Activated B cell treated with CpG ODN at 0.5 μM for 24 hours (primary cell): ENCODE data around the gene GRID2IP. TPM values are rescaled to one million over a fixed set of nuclear protein-coding genes. Genes with fewer than 3 reads are reported as not detected.

Source experiments
- ATAC-seq: fragments of 200-7000 bp; cut with Tn5 transposase; one replicate; pipeline ENCODE4 v1.10.0; 2021; ENCODE audit warnings: low read depth, mild to moderate bottlenecking, moderate library complexity
- CTCF ChIA-PET: fragments of 350-600 bp; sonication (Branson Sonifier 250); formaldehyde crosslinking; loops from one replicate; lab custom pipeline; 2021; ENCODE audit warnings: antibody characterized with exemption; lab: Charles Lee
- POLR2A ChIA-PET: fragments of 350-600 bp; sonication (Branson Sonifier 250); formaldehyde crosslinking; loops from one replicate; lab custom pipeline; 2021; ENCODE audit warnings: antibody characterized with exemption; lab: Charles Lee
- DNase-seq: peaks from one replicate; pipeline ENCODE4 v3.0.0; 2022
- H3K27ac Mint-ChIP-seq: one replicate; pipeline ENCODE4 v1.8.0; 2020; ENCODE audit warnings: mixed read lengths
- H3K27me3 Mint-ChIP-seq: one replicate; pipeline ENCODE4 v1.8.0; 2021; ENCODE audit warnings: mixed read lengths
- H3K36me3 Mint-ChIP-seq: one replicate; pipeline ENCODE4 v1.8.0; 2021; ENCODE audit warnings: low read depth, mixed read lengths
- H3K4me1 Mint-ChIP-seq: one replicate; pipeline ENCODE4 v1.8.0; 2021; ENCODE audit warnings: mixed read lengths
- H3K4me3 Mint-ChIP-seq: one replicate; pipeline ENCODE4 v1.8.0; 2020; ENCODE audit warnings: mild to moderate bottlenecking, mixed read lengths
- H3K9me3 Mint-ChIP-seq: one replicate; pipeline ENCODE4 v1.8.0; 2020; ENCODE audit warnings: mixed read lengths
- intact Hi-C: fragments of 100-400 bp; cut with micrococcal nuclease; formaldehyde crosslinking; loops from one replicate; pipeline ENCODE4 v1.15.1; 2024
- total RNA-seq: library from RNA; stranded (reverse); gene quantifications from 2 replicates; pipeline ENCODE4 v1.2.3, GENCODE V29; 2022
- TF ChIP-seq, protein P1 (sequence below): fragments of 200-600 bp; IDR thresholded peaks from one replicate; pipeline ENCODE4 v1.8.0; 2022; ENCODE audit warnings: antibody characterized with exemption, mild to moderate bottlenecking

GRID2IP gene
- total RNA-seq, 1 donor from 2014 or later: 1.3 TPM

DNA sequence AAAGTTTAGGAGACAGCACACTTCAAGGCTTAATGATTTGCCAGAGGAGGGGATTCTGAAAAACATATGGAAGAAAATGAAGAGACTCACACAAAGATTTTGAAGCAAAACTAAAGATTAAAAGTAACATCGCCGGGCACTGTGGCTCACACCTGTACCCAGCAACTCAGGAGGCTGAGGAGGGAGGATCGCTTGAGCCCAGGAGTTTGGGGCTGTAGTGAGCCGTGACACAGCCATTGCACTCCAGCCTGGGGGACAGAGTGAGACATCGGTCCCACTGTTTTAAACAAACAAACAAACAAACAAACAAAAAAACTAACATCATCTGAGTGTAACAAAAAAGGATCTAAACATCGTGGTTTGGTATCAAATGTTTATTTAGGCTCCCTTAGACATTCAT lies 69.8 kb downstream of the GRID2IP start:
- ATAC-seq: no peak
- peaks cover 70% of the 10 kb centered on the region for H3K4me1 Mint-ChIP-seq
- H3K9me3 Mint-ChIP-seq: no peaks in the 10 kb centered on the region
- H3K36me3 Mint-ChIP-seq: peaks cover 28% of the 10 kb centered on the region
- H3K4me3 Mint-ChIP-seq: no peak overlapping the region
- ChIA-PET POLR2A (no interaction called here), CTCF (no interaction called here)
- H3K27me3 Mint-ChIP-seq: no peaks in the 10 kb centered on the region
- DNase-seq: no peak
- TF ChIP-seq, protein P1, sequence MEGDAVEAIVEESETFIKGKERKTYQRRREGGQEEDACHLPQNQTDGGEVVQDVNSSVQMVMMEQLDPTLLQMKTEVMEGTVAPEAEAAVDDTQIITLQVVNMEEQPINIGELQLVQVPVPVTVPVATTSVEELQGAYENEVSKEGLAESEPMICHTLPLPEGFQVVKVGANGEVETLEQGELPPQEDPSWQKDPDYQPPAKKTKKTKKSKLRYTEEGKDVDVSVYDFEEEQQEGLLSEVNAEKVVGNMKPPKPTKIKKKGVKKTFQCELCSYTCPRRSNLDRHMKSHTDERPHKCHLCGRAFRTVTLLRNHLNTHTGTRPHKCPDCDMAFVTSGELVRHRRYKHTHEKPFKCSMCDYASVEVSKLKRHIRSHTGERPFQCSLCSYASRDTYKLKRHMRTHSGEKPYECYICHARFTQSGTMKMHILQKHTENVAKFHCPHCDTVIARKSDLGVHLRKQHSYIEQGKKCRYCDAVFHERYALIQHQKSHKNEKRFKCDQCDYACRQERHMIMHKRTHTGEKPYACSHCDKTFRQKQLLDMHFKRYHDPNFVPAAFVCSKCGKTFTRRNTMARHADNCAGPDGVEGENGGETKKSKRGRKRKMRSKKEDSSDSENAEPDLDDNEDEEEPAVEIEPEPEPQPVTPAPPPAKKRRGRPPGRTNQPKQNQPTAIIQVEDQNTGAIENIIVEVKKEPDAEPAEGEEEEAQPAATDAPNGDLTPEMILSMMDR: no peak
- H3K27ac Mint-ChIP-seq: no peak overlapping the region
- intact Hi-C loops: no loop called here

DNA sequence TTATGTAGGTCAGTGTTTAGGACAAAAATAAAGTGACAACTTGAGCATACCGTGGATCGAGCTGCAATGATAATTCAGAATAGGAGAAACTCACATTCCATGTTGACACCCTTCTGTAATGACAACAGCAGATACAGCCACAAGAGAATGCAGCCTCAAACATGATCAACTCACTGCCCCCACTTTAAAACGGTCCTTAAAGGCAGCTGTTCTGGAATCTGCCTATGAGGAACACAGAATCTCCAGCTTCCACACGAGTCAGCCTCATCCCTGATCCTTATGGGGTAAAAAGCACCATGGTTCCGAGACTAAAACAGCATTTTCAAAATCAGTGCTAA lies 71.0 kb downstream of the GRID2IP start:
- DNase-seq (no peak), ATAC-seq (no peak)
- Mint-ChIP-seq H3K4me3 (no peak overlapping the region), H3K9me3 (no peaks in the 10 kb centered on the region), H3K36me3 (peaks cover 32% of the 10 kb centered on the region), H3K27ac (no peak overlapping the region), H3K27me3 (no peaks in the 10 kb centered on the region), H3K4me1 (peaks cover 80% of the 10 kb centered on the region)
- TF ChIP-seq, protein P1: no peak
- intact Hi-C loops: no loop called here
- CTCF ChIA-PET: interaction anchor here (1.0 to 1.2 kb wide), 3 partner anchors 32 to 109 kb away, joined by 3 to 4 read pairs (median 3); partner anchors contain the start of genes DAGLB and INTS15
- POLR2A ChIA-PET: no interaction called here

DNA sequence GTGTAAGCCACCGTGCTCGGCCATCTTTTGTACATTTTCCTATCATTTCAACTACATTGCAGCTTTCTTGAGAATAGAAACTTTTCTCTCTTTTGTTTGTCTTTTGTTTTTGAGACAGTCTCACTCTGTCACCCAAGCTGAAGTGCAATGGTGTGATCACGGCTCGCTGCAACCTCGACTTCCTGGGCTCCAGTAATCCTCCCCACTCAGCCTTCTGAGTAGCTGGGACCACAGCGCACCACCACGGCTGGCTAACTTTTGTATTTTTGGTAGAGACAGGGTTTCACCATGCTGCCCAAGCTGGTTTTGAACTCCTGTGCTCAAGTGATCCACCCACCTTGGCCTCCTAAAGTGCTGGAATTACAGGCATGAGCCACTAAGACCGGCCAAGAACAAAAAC lies 72.2 kb downstream of the GRID2IP start:
- no peak overlapping the region for H3K27ac Mint-ChIP-seq
- DNase-seq: no peak
- TF ChIP-seq, protein P1: no peak
- H3K36me3 Mint-ChIP-seq: peaks cover 39% of the 10 kb centered on the region
- H3K27me3 Mint-ChIP-seq: no peaks in the 10 kb centered on the region
- ChIA-PET POLR2A (no interaction called here), CTCF (no interaction called here)
- no peak overlapping the region for H3K4me3 Mint-ChIP-seq
- H3K4me1 Mint-ChIP-seq: peaks cover 72% of the 10 kb centered on the region
- intact Hi-C loops: no loop called here
- ATAC-seq: no peak
- H3K9me3 Mint-ChIP-seq: no peaks in the 10 kb centered on the region

DNA sequence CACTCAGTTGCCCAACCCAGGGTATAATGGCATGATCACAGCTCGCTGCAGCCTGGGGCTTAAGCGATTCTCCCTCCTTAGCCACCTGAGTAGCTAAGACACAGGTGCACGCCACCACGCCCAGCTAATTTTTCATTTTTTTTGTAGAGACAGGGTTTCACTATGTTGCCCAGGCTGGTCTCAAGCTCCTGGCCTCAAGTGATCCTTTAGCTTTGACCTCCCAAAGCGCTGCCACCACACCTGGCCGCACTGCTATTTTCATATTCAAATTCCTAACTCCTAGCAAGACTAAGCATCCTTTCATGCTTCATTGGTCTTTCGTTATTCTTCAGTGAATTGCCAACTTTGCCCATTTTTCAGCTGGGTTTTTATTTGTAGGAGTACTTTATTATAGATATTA lies 73.1 kb downstream of the GRID2IP start:
- TF ChIP-seq, protein P1: no peak
- no peak overlapping the region for H3K4me3 Mint-ChIP-seq
- no peaks in the 10 kb centered on the region for H3K9me3 Mint-ChIP-seq
- H3K4me1 Mint-ChIP-seq: peaks cover 72% of the 10 kb centered on the region
- H3K27ac Mint-ChIP-seq: no peak overlapping the region
- ChIA-PET POLR2A (interaction anchor here (1.0 kb wide), 1 partner anchor 30 kb away, joined by 3 read pairs; the partner anchor contains the start of gene DAGLB), CTCF (no interaction called here)
- ATAC-seq (no peak), DNase-seq (no peak)
- peaks cover 44% of the 10 kb centered on the region for H3K36me3 Mint-ChIP-seq
- H3K27me3 Mint-ChIP-seq: no peaks in the 10 kb centered on the region
- intact Hi-C loops: no loop called here

DNA sequence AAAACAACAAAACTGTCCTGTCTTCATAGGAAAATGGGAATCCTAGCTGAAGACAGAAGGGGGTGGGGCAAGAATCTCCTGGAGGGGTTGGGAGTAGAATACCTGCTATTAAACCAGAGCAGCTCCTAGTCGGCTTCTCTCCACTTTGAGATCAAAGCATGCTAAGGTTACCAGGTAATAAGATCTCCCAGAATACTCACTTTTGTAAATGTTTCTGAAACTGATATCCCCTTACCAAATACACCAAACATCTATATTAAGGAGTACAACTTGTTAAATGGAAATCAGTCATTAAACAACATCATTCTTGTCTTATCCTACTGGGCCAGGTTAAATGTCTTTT lies 74.0 kb downstream of the GRID2IP start:
- CTCF ChIA-PET: no interaction called here
- TF ChIP-seq, protein P1: no peak
- H3K4me1 Mint-ChIP-seq: peaks cover 63% of the 10 kb centered on the region

More for the DNA sequence above, 74.0 kb downstream of the GRID2IP start:
- POLR2A ChIA-PET: interaction anchor here (0.6 kb wide), 2 partner anchors 24 to 29 kb away, joined by 4 to 8 read pairs; partner anchors contain the start of gene DAGLB
- ATAC-seq (no peak), DNase-seq (no peak)
- Mint-ChIP-seq H3K9me3 (no peaks in the 10 kb centered on the region), H3K36me3 (peaks cover 43% of the 10 kb centered on the region), H3K4me3 (no peak overlapping the region), H3K27me3 (no peaks in the 10 kb centered on the region), H3K27ac (no peak overlapping the region)
- intact Hi-C loops: no loop called here
